Ishikawa (cell line): ENCODE results near the gene PPP1R18.

ENCODE experiments used
- CREB1 ChIP-seq: IDR thresholded peaks from 2 replicates; pipeline ENCODE4 v1.6.1; 2012; ENCODE audit warnings: low read depth
- EGR1 ChIP-seq: IDR thresholded peaks from 2 replicates; pipeline ENCODE4 v1.6.1; 2012
- EP300 ChIP-seq: IDR thresholded peaks from 2 replicates; pipeline ENCODE4 v1.6.1; 2012; ENCODE audit warnings: borderline replicate concordance
- NFIC ChIP-seq: IDR thresholded peaks from 2 replicates; pipeline ENCODE4 v1.6.1; 2012
- RAD21 ChIP-seq: IDR thresholded peaks from 2 replicates; pipeline ENCODE4 v1.6.1; 2012; ENCODE audit warnings: low read depth
- REST ChIP-seq: IDR thresholded peaks from 2 replicates; pipeline ENCODE4 v1.6.1; 2012; ENCODE audit warnings: low read depth, mild to moderate bottlenecking
- TCF12 ChIP-seq: IDR thresholded peaks from 2 replicates; pipeline ENCODE4 v1.6.1; 2012; ENCODE audit warnings: low read depth
- TF ChIP-seq, protein P1 (sequence below): IDR thresholded peaks from 2 replicates; pipeline ENCODE4 v1.6.1; 2012
- TF ChIP-seq, protein P2 (sequence below): IDR thresholded peaks from 2 replicates; pipeline ENCODE4 v1.6.1; 2012

GRCh38 chr6:30644769-30645168 lies 41.7 kb downstream of the PPP1R18 start:
- no peak for TF ChIP-seq TCF12
- TF ChIP-seq RAD21: no peak
- TF ChIP-seq EP300: no peak
- no peak for TF ChIP-seq CREB1
- TF ChIP-seq, protein P1, sequence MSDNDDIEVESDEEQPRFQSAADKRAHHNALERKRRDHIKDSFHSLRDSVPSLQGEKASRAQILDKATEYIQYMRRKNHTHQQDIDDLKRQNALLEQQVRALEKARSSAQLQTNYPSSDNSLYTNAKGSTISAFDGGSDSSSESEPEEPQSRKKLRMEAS: no peak
- no peak for TF ChIP-seq NFIC
- TF ChIP-seq EGR1: no peak
- TF ChIP-seq REST: no peak
- TF ChIP-seq, protein P2, sequence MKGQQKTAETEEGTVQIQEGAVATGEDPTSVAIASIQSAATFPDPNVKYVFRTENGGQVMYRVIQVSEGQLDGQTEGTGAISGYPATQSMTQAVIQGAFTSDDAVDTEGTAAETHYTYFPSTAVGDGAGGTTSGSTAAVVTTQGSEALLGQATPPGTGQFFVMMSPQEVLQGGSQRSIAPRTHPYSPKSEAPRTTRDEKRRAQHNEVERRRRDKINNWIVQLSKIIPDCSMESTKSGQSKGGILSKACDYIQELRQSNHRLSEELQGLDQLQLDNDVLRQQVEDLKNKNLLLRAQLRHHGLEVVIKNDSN: no peak
